GM03348 (cell line): ENCODE results near the gene SENP5.
A peak's percentile ranks its signal among the peaks of the same experiment; 100 is the strongest.

Experiments
- DNase-seq: peaks from one replicate; pipeline ENCODE4 v3.0.0; 2012; ENCODE audit warnings: low spot score

The SENP5 gene

DNA sequence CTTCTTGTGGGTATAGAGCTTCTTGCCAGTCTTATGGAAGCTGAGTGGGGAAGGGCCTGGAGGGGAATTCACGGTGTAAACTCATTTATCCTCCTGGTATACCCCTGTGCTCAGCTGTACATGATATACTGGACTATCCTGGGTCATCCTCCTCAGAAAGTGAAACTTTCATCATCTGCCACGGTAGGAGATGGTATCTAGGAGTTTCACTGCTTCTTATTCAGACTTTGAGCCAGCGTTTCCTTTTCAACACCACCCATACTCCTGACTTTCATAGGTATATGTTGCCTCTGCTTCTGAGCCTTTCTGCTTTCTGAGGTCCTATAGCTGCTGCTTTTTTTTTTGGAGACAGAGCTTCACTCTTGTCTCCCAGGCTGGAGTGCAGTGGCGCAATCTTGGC lies 15.6 kb downstream of the SENP5 start:
- no peak for DNase-seq

DNA sequence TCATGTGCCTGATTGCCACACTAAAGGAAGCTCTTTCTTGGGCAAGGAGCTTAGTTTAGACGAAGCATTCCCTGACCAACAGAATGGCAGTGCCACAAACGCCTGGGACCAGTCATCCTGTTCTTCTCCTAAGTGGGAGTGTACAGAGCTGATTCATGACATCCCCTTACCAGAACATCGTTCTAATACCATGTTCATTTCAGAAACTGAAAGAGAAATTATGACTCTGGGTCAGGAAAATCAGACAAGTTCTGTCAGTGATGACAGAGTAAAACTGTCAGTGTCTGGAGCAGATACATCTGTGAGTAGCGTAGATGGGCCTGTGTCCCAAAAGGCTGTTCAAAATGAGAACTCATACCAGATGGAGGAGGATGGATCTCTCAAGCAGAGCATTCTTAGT lies 18.4 kb downstream of the SENP5 start:
- no peak for DNase-seq

DNA sequence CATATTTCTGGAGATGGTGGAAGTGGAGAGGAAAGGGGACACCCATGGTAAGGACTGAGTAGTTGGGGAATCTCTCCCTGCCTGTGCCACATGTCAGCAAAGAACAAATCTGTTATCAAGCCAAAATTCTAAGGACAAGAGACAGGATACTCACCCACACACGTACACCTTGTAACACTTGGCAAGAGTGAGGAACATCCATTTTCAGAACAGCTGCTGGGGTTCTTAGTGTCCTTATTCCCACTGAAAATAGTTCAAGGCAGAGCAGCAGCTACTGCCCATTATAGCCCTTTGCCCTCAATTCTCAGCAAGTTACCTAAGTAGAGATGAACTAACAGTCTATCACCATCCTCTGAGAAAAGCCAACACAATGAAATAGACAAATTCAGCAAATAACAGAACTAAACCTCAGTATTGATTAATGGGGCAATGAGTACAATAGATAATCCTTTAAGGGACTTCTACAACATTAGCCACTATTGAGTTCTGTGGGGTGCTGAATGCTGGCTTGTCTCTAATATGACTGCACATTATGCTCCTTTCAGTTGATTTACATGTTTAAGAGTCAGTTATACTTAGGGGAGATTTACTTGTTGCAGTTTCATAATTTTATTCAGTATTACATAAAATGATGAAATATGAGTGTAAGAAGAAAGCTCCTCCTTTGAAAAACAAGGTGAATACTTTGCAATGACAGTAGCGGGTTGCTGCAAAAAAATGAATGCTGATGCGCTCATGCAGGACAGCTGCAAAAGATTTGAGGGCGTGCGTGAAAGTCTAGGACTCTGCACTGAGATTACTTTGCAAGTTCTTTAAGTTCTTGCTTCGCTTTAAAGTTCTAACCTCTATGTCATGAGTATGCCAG lies 22.4 kb downstream of the SENP5 start:
- DNase-seq, result peak; percentile 26

DNA sequence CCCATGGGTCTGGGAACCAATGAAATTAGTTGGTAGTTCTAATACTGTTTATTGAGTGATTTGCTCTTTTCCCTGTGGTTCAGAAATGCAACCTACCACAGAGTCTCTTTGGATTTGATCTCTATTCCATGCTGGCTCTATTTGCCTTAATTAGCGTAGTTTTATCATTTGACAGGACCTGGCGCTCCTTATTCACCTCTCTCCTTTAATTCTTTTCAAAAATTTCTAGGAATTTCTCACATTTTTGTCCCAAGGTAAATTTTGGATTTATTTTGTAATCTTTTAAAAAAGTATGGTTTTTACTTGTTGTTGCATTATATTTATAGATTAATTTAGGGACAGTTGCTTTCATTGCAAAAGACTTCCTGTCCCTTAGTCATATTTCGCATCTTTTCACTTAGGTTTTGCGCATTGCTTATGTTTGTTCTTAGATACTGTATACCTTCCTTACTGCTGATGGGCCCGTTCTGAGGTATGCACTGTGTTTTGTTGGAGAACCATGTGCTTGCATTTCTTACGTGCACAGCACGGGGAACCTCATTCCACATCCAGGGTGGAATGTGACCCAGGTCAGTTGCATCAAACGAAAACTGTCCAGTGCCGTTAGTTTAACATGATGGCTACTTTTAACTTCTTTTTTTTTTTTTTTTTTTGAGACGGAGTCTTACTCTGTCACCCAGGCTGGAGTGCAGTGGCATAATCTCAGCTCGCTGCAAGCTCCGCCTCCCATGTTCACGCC lies 27.0 kb downstream of the SENP5 start:
- DNase-seq, result no peak

DNA sequence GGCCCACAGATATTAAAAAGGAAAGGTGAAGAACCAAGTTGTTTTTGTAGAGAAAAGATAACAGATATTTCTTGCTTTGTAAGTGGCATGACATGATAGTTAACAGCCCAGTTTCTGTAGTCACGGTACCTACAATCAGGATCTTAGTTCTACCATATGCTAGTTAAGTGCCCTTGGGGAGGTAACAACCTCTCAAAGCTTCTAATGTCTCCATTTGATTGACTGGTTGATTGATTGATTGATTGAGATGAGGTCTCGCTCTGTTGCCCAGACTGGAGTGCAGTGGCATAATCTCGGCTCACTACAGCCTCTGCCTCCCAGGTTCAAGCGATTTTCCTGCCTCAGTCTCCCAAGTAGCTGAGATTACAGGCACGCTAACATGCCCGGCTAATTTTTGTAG lies 28.5 kb downstream of the SENP5 start:
- DNase-seq, result no peak

DNA sequence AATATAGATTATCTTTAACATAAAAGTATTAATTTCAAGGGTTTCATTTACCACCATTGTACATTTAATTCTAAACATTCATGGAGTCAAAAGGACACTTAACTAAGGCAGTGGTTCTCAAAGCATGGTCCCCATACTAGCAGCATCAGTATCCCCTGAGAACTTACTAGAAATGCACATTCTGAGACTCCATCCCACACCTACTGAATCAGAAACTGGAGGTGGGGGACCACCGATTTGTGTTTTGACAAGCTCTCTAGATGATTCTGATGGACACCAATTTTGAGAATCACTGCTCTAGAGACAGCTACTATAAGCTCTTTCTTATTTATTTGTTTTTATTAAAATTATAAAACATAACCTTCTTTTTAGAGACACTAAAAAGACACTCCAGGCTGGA lies 34.0 kb downstream of the SENP5 start:
- no peak for DNase-seq

DNA sequence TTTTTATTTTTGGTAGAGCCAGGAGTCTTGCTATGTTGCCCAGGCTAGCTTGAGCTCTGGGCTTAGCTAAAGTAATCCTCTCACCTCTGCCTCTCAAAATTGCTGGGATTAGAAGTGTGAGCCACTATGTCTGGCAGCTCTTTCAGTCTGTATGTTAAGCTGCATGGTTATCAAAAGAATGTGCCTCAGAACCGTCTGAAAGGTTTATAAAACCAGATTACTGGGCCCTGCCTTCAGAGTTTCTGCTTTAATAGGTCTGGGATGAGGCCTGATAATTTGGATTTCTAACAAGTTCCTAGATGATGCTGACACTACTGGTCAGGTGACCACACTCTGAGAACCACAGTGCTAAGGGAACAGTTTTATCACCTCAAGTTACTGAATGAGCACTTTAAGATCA lies 34.6 kb downstream of the SENP5 start:
- DNase-seq, result no peak

DNA sequence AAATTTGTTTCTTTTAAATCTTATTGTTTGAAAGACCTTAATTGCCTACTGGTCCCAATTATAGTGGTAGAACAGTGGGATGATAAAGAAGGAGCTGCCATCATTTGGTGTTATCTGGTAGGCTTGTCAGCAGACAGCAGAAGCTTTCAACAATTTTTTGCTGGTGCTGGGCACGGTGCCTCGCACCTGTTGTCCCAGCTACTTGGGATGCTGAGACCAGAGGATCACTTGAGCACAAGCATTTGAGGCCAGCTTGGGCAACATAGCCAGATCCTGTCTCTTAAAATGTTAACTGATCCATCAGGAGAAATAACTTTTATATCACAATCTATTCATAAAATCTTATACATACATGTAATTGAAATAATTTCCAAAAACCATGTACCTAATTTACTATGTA lies 36.0 kb downstream of the SENP5 start:
- no peak for DNase-seq

DNA sequence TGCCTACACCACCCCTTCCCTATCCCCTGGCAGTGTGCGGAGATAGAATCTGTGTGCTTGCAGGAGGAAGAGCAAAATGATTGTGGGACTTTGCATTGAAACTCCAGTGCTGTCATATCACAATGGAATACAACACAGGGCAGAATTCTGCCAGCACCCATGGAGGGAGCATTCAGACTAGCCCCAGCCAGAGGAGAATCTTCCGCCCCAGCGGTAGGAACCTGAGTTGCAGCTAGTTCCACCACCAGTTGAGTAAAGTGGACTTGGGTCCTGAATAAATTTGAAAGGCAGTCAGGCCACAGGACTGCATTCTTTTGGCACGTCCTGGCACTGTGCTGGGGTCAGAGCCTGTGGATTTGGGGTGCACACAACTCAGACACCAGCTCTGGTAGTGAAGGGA lies 47.1 kb downstream of the SENP5 start:
- no peak for DNase-seq

DNA sequence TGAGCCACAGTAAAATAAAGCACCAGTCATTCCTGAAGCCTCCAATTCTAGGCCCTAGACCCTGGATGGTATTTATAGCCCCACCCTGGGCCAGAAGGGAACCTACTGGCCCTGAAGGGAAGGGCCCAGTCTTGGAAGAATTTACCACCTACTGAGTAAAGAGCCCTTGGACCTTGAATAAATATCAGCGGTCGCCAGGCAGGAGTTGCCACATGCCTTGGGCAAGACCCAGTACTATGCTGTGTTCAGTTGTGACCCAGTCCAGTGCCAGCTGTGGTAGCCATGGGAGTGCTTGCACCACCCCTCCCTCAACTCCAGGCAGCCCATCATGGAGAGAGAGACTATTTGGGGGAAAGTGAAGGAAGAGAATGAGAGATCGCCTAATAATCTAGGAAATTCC lies 47.7 kb downstream of the SENP5 start:
- DNase-seq, result no peak

DNA sequence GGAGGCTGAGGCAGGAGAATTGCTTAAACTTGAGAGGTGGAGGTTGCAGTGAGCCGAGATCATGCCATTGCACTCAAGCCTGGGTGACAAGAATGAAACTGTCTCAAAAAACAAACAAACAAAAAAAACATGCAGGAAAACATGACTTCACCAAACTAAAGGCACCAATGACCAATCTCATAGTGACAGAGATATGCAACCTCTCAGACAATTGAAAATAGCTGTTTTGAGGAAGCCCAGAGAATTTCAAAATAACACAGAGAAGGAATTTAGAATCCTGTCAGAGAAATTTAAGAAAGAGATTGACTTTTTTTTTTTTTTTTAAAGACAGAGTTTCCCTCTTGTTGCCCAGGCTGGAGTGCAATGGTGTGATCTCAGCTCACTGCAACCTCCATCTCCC lies 48.5 kb downstream of the SENP5 start:
- no peak for DNase-seq

DNA sequence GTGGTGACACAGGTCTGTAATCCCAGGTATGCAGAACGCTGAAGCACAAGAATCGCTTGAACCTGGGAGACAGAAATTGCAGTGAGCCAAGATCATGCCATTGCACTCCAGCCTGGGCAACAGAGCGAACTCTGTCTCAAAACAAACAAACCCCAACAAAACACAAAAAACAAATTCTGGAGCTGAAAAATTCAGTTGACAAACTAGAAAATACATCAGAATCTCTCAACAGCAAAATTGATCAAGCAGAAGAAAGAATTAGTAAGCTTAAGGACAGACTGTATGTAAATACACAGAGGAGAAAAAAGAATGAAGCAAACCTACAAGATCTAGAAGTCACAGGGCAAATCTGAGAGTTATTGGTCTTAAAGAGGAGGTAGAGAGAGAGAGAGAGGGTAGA lies 49.3 kb downstream of the SENP5 start:
- DNase-seq, result no peak

DNA sequence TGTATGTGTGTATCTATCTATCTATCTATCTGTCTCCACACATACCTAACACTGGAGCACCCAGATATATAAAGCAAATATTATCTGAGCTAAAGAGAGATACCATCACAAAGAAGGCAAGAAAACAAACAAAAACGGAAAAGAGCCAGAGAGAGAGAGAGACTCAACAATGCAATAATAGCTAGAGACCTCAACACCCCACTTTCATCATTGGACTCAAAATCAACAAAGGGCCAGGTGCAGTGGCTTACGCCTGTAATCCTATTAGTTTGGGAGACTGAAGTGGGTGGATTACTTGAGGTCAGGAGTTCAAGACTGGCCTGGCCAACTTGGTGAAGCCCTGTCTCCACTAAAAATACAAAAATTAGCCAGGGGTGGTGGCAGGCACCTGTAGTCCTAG lies 51.2 kb downstream of the SENP5 start:
- no peak for DNase-seq

DNA sequence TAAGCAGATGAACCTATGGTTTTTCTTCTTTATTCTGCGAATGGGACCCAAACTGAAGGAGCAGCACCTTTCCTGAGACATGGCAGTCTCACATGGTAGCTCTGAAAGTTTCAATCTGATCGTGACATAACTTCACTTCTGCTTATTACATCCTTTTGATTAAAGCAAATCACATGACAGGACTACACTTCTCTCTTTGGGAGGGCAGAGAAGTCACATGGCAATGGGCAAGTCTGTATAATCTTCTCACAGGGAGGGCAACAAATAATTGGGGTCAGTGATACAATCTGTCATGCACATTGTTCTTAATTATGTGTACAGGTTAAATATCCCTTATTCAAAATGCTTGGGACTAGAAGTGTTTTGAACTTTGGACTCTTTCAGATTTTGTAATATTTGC lies 53.0 kb downstream of the SENP5 start:
- no peak for DNase-seq

DNA sequence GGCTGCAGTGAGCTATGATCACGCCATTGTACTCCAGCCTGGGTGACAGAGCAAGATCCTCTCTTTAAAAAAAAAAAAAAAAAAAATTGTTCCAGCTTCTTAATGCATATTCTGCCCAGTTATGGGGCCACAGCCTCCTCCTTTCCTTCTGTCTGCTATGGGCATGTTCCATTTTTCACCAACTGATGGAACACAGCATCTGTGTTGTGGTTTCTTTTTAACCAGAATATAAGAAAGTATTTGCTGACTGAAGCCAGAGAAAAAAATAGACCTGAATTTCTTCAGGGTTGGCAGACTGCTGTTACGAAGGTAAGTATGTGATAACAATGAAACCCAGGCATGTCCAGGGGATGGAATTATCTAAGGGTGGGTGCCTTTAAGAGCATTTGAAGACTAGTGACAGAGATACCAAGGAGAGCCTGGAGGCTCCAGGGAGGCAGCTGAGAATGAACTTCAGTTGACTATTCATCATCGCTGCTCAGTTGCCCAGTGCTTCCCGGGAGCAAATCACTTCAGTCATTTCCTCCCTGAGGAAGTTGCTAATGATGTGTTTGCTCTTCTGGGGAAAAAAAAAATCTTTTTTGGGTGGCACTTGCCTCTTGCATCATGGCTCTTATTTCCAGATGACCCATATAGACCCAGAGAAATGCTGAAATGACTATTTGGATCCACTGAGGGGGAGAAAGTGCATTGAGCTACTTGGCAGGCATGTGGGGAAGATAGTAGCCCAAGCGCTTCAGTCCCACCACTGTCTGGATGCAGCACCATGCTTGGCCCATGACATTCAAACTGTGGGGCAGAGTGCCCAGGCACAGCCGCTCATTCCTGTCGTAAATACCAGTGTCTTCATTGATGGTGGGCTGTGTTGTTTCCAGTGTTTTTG lies 60.1 kb downstream of the SENP5 start:
- no peak for DNase-seq

DNA sequence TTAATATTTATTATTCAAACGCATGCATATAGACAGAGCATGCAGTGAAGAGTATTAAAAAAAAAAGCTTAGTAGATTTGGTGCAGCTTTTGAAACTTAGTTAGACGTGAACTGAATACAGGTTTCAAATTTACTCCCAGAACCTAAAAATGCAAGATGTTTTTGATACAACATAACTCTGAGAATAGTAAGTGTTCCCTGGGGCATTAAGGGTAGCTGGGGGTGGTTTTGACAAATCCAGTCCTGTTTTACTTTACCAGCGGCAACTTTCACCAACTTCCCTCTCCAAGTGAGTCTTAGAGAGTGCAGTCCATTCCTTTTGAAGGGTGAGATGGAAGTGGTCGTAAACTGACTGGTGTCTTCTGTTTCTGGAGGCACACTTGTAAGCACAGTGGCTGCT lies 63.4 kb downstream of the SENP5 start:
- DNase-seq, result no peak

DNA sequence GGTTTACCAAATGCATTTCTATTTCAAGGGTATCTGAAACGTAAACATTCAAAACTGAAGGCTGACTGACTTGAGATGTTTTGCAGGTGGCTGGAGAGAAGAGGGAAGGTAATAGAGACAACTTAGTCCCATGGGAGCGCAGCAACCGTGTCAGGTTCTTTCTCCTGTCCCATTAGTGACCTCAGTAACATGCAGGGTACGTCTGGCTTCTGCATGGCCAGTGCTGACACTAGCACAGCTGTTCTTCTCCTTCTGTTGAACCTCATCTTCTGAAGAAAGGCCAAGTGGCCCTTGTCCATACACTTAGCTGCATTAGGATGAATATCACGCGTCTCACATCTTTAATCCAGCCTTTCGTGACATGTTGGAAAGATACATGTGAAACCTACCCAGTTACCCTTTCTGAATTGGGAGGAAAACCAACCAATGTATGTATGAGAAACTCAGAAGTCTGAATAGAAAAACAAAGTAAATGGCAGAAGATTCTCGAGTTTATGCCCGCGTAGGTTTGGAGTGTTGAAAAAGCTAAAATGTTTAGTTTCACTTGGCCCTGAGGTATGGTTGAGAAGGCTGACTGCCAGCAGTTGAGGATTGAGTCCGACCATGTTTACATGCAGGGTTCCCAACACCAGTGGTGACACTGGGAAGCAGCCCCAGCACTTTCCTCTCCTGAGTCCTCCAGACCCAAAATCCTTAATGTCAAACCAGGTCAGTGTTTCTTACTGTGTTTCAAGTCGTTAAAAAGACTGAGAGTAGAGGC lies 64.3 kb downstream of the SENP5 start:
- DNase-seq, result no peak

DNA sequence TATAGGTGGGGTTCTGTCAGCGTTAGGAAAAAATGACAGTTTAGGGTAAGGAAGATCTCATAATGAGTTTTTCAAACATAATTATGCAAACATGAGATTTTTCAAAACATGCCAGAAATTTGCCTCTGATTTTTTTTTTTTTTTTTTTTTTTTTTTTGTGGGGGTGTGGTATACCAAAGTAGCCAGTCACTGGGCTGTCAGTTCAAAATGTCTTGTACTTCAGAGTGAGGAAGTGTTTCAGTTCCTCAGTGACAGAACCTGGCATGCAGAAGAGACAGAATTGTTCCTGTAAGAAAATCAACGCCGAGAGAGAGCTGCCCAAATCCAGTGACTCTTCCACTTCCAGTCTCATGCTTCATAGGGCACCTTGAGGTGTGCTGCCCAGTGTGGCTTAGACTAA lies 64.9 kb downstream of the SENP5 start:
- no peak for DNase-seq

DNA sequence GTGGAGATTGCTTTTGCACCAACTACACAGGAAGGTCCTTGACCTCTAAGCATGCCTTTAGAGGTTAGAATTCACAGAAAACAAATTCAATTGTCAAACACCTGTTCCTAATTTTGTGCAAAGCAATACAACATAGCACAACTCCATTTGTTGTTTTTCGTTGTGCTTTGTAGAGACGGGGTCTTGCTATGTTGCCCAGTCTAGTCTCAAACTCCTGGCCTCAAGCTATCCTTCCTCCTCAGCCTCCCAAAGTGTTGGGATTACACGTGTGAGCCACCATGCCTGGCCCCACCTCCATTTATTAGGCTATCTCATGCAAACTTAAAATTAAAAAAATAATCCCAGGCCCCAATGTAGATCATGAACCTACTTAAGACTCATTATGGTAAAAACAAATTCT lies 68.6 kb downstream of the SENP5 start:
- DNase-seq, result no peak

DNA sequence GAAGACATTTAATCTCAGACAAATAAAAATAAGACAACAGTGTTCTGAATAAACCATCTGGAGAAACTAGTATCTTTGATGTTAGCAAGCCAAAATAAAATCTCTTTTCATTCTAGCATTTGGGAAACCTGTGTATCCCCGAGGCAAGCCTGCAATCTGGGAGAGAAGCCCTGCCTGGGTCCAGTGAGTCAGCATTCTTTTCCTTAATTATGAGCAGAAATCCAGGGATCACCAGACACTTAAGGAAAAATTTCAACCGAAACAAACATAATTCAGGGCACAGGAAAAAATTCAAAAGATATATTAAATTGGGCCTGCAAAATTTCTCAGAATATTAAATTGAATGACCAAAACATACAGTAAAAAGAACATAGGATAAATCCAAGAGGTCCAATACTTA lies 70.4 kb downstream of the SENP5 start:
- no peak for DNase-seq

DNA sequence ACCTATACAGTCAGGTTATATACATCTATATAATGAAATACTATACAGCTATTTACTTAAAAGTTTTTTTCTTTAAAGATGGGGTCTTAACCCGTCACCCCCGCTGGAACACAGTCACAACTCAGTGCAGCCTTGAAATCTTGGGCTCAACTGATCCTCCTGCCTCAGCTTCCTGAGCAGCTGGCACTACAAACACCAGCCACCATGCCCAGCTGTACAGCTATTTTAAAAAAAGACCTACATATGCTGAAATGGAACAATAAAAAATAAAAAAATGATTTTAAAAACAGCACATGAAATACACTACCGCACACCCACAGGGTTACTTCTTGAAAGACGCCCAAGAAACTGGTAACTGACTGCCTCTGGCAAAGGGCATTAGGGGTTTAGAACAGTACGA lies 70.9 kb downstream of the SENP5 start:
- no peak for DNase-seq

DNA sequence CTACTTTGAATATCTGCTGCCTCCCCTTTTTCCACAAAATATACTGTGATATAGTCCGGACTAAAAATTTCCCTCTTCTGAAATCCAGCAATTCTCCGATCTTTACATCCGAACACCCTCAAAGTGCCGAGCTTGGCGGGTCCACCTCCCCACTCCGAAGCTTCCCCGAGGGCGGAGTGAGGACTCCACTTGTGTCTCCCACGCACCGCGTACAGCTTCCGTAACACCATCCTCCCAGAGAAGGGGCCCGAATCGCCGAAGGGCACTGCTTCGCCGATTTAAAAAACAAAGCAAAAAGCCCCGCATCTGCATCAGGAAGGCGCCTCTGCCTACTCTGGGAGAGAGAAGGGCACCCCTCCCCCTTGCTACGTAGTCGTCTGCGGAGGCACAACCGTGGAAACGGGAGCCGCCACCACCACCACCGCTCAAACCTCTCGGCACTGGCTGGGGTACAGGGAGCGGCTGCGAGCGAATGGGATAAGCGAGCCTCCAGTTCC lies 74.1 kb downstream of the SENP5 start:
- peak; percentile 72 for DNase-seq
